Neural cell (in vitro differentiated cells): ENCODE measurements around the gene MUC5B. TPM values are rescaled to one million over a fixed set of nuclear protein-coding genes. Genes with fewer than 3 reads are reported as not detected.

ENCODE experiments used
- H2AFZ ChIP-seq: fragments of 200-600, 300-800 bp; sonication (generic), shearing (Covaris generic); 2 replicates; pipeline ENCODE4 v1.6.0; 2014; ENCODE audit warnings: low read depth, mild to moderate bottlenecking, antibody characterized with exemption, low read length, moderate library complexity
- H3F3A ChIP-seq: fragments of 200-600 bp; shearing (Covaris generic); 2 replicates; pipeline ENCODE4 v1.6.1; 2016; ENCODE audit warnings: mild to moderate bottlenecking, moderate library complexity, mixed read lengths, antibody characterized with exemption, low read length; ENCODE audit not compliant: insufficient read depth, poor library complexity, severe bottlenecking
- H3K27ac ChIP-seq: fragments of 200-600, 300-800 bp; sonication (generic), shearing (Covaris generic); 2 replicates; pipeline ENCODE4 v1.5.1; 2014; ENCODE audit warnings: mild to moderate bottlenecking, low read length, moderate library complexity
- H3K27me3 ChIP-seq: fragments of 300-800, 200-600 bp; sonication (generic), shearing (Covaris generic); 2 replicates; pipeline ENCODE4 v1.6.0; 2014; ENCODE audit warnings: mild to moderate bottlenecking, low read depth, low read length, moderate library complexity; ENCODE audit not compliant: insufficient read depth
- H3K36me3 ChIP-seq: fragments of 300-800, 200-600 bp; sonication (generic), shearing (Covaris generic); 2 replicates; pipeline ENCODE4 v1.5.1; 2014; ENCODE audit warnings: mild to moderate bottlenecking, antibody characterized with exemption, low read length, moderate library complexity; ENCODE audit not compliant: insufficient read depth
- H3K4me2 ChIP-seq: fragments of 300-800, 200-600 bp; sonication (generic), shearing (Covaris generic); 2 replicates; pipeline ENCODE4 v1.6.0; 2014; ENCODE audit warnings: mild to moderate bottlenecking, low read length
- H3K4me3 ChIP-seq: fragments of 300-800, 200-600 bp; sonication (generic), shearing (Covaris generic); 2 replicates; pipeline ENCODE4 v1.5.1; 2014; ENCODE audit warnings: mild to moderate bottlenecking, low read length, moderate library complexity
- H3K79me2 ChIP-seq: fragments of 200-600 bp; shearing (Covaris generic); replicated peaks from 2 replicates; pipeline ENCODE4 v1.6.0; 2014; ENCODE audit warnings: mild to moderate bottlenecking, low read length, moderate library complexity; ENCODE audit not compliant: insufficient read depth
- H3K9ac ChIP-seq: fragments of 300-800, 200-600 bp; sonication (generic), shearing (Covaris generic); 2 replicates; pipeline ENCODE4 v1.6.1; 2016; ENCODE audit warnings: mild to moderate bottlenecking, low read length, mixed read lengths
- H3K9me2 ChIP-seq: fragments of 200-600 bp; shearing (Covaris generic); 2 replicates; pipeline ENCODE4 v1.6.1; 2016; ENCODE audit warnings: mild to moderate bottlenecking, low read length, mixed read lengths; ENCODE audit not compliant: insufficient read depth
- H3K9me3 ChIP-seq: fragments of 200-600, 300-800 bp; sonication (generic), shearing (Covaris generic); 2 replicates; pipeline ENCODE4 v1.6.1; 2016; ENCODE audit warnings: mild to moderate bottlenecking, mixed run types, low read length, moderate library complexity, mixed read lengths
- H4K20me1 ChIP-seq: fragments of 200-600 bp; shearing (Covaris generic); 2 replicates; pipeline ENCODE4 v1.6.1; 2016; ENCODE audit warnings: mild to moderate bottlenecking, mixed run types; ENCODE audit not compliant: insufficient read depth
- EP300 ChIP-seq: fragments of 450-650 bp; conservative IDR thresholded peaks from 2 replicates; pipeline ENCODE4 v1.6.1; 2014; ENCODE audit warnings: antibody characterized with exemption, mild to moderate bottlenecking, moderate library complexity; ENCODE audit not compliant: poor library complexity, severe bottlenecking
- EZH2 ChIP-seq: fragments of 200-600, 300-800 bp; shearing (Covaris generic), sonication (generic); IDR thresholded peaks from 2 replicates; pipeline ENCODE4 v1.6.1; 2014; ENCODE audit warnings: antibody characterized with exemption, low read length, borderline replicate concordance, mild to moderate bottlenecking; ENCODE audit not compliant: insufficient read depth, poor library complexity, severe bottlenecking
- MXI1 ChIP-seq: fragments of 450-650 bp; conservative IDR thresholded peaks from 2 replicates; pipeline ENCODE4 v1.6.1; 2014; ENCODE audit warnings: antibody characterized with exemption, mild to moderate bottlenecking; ENCODE audit not compliant: poor library complexity, severe bottlenecking
- POLR2AphosphoS5 ChIP-seq: IDR thresholded peaks from 2 replicates; pipeline ENCODE4 v1.6.1; 2012
- RAD21 ChIP-seq: fragments of 450-650 bp; conservative IDR thresholded peaks from 2 replicates; pipeline ENCODE4 v1.6.1; 2014; ENCODE audit warnings: antibody characterized with exemption, mild to moderate bottlenecking, moderate library complexity
- SMC3 ChIP-seq: fragments of 450-650 bp; conservative IDR thresholded peaks from 2 replicates; pipeline ENCODE4 v1.6.1; 2014; ENCODE audit warnings: antibody characterized with exemption, mild to moderate bottlenecking, moderate library complexity; ENCODE audit not compliant: poor library complexity
- TAF1 ChIP-seq: IDR thresholded peaks from 2 replicates; pipeline ENCODE4 v1.6.1; 2012; ENCODE audit warnings: low read depth
- polyA plus RNA-seq: library from polyadenylated mRNA; depleted of rRNA; stranded (reverse); fragments of >200 nt; gene quantifications from 2 replicates; pipeline ENCODE4 v1.2.3, GENCODE V29; 2014
- TF ChIP-seq, protein P1 (sequence below): IDR thresholded peaks from 2 replicates; pipeline ENCODE4 v1.6.1; 2012; ENCODE audit warnings: borderline replicate concordance
- TF ChIP-seq, protein P2 (sequence below): fragments of 450-650 bp; IDR thresholded peaks from 2 replicates; pipeline ENCODE4 v1.5.1; 2014; ENCODE audit warnings: antibody characterized with exemption, mild to moderate bottlenecking, moderate library complexity; ENCODE audit not compliant: poor library complexity, severe bottlenecking

MUC5B gene
- polyA plus RNA-seq, 1 donor from 2014 or later: not detected

- Histone ChIP-seq H3K9me2 (no peaks in the 10 kb centered on the region), H3K9ac (no peak overlapping the region), H3K4me3 (no peak overlapping the region), H3K79me2 (no peaks in the 10 kb centered on the region), H3K9me3 (no peaks in the 10 kb centered on the region), H4K20me1 (no peaks in the 10 kb centered on the region), H3K4me2 (no peak overlapping the region), H3F3A (no peaks in the 10 kb centered on the region), H3K27ac (no peak overlapping the region), H3K36me3 (no peaks in the 10 kb centered on the region), H2AFZ (no peak overlapping the region), H3K27me3 (no peaks in the 10 kb centered on the region)
- TF ChIP-seq MXI1 (no peak), EZH2 (no peak), EP300 (no peak), TAF1 (no peak), SMC3 (no peak), RAD21 (no peak), POLR2AphosphoS5 (no peak)
- TF ChIP-seq, protein P1, sequence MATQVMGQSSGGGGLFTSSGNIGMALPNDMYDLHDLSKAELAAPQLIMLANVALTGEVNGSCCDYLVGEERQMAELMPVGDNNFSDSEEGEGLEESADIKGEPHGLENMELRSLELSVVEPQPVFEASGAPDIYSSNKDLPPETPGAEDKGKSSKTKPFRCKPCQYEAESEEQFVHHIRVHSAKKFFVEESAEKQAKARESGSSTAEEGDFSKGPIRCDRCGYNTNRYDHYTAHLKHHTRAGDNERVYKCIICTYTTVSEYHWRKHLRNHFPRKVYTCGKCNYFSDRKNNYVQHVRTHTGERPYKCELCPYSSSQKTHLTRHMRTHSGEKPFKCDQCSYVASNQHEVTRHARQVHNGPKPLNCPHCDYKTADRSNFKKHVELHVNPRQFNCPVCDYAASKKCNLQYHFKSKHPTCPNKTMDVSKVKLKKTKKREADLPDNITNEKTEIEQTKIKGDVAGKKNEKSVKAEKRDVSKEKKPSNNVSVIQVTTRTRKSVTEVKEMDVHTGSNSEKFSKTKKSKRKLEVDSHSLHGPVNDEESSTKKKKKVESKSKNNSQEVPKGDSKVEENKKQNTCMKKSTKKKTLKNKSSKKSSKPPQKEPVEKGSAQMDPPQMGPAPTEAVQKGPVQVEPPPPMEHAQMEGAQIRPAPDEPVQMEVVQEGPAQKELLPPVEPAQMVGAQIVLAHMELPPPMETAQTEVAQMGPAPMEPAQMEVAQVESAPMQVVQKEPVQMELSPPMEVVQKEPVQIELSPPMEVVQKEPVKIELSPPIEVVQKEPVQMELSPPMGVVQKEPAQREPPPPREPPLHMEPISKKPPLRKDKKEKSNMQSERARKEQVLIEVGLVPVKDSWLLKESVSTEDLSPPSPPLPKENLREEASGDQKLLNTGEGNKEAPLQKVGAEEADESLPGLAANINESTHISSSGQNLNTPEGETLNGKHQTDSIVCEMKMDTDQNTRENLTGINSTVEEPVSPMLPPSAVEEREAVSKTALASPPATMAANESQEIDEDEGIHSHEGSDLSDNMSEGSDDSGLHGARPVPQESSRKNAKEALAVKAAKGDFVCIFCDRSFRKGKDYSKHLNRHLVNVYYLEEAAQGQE: no peak
- TF ChIP-seq, protein P2, sequence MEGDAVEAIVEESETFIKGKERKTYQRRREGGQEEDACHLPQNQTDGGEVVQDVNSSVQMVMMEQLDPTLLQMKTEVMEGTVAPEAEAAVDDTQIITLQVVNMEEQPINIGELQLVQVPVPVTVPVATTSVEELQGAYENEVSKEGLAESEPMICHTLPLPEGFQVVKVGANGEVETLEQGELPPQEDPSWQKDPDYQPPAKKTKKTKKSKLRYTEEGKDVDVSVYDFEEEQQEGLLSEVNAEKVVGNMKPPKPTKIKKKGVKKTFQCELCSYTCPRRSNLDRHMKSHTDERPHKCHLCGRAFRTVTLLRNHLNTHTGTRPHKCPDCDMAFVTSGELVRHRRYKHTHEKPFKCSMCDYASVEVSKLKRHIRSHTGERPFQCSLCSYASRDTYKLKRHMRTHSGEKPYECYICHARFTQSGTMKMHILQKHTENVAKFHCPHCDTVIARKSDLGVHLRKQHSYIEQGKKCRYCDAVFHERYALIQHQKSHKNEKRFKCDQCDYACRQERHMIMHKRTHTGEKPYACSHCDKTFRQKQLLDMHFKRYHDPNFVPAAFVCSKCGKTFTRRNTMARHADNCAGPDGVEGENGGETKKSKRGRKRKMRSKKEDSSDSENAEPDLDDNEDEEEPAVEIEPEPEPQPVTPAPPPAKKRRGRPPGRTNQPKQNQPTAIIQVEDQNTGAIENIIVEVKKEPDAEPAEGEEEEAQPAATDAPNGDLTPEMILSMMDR: no peak
These were observed 1.9 kb downstream of the MUC5B start for GRCh38 chr11:1224491-1225385.

GRCh38 chr11:1225386-1226225, 2.7 kb downstream of the MUC5B start:
- no peaks in the 10 kb centered on the region for H3K9me3 ChIP-seq
- H4K20me1 ChIP-seq: no peaks in the 10 kb centered on the region
- no peaks in the 10 kb centered on the region for H3F3A ChIP-seq
- no peaks in the 10 kb centered on the region for H3K9me2 ChIP-seq
- no peak overlapping the region for H3K27ac ChIP-seq
- no peak overlapping the region for H3K4me2 ChIP-seq
- H3K9ac ChIP-seq: no peak overlapping the region
- no peaks in the 10 kb centered on the region for H3K27me3 ChIP-seq
- H2AFZ ChIP-seq: no peak overlapping the region
- no peaks in the 10 kb centered on the region for H3K36me3 ChIP-seq
- H3K79me2 ChIP-seq: no peaks in the 10 kb centered on the region
- TF ChIP-seq EP300: no peak
- TF ChIP-seq, protein P2: no peak
- TF ChIP-seq, protein P1: no peak
- no peak for TF ChIP-seq RAD21
- TF ChIP-seq SMC3: no peak
- TF ChIP-seq MXI1: no peak
- TF ChIP-seq POLR2AphosphoS5: no peak
- H3K4me3 ChIP-seq: no peak overlapping the region
